Measurements from ENCODE around the gene XIST.

- TF ChIP-seq POLR2A (IDR thresholded peaks at IDR 0.05), result no peak
- TF ChIP-seq CTCF (IDR thresholded peaks at IDR 0.05), result no peak
Measured at GRCh38 chrX:73828080-73828720, 24.3 kb downstream of the XIST start.

Measured in testis (tissue), 2 donors.